Measurements from ENCODE around the gene TNP1.

The TNP1 gene

DNA sequence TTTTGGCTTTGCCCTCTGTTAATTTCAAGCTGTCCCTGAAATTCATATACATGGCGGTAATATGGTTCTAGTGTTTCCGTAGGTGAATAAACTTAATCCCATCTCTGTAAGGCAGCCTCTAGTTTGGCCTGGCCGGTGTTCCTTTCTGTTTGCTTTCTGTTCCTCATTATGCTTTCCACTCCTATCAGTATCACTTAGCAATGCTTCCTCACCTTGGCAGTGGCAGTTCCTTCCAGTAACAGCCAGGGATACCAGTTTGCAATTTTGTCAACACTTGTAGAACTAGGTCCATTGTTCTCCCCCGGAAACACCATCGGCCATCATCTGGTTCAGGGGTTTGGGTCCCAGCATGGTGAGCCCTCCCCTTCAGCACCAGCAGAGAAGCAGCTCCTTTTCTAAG, 18.2 kb upstream of the TNP1 start:
- FAIRE-seq, result no peak
- DNase-seq (ENCODE audit: insufficient read length, low spot score), result no peak
- TF ChIP-seq PAX5 (IDR thresholded peaks at IDR 0.05; ENCODE audit: insufficient read depth, low read length, severe bottlenecking) (no peak), SPI1 (IDR thresholded peaks at IDR 0.05; ENCODE audit: low read depth, low read length) (no peak), TAF1 (IDR thresholded peaks at IDR 0.05; ENCODE audit: low read depth, low read length) (no peak)

DNA sequence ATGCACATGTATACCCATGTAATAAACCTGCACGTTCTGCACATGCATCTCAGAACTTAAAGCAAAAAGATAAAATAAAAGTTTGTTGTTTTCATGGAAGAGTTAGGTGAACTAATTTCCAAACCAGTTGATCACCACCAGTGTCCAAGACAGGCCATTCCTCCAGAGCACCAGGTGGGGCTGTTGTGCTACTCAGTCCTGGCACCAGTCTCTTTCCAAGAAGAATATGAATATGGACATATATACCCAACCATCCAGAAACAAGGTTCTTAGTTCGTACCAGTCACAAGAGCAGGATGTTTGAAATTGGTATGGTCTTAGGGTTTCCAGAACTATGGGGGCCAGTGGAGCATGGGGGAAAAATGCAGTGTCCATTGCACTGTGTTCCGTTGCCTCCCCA, 17.2 kb upstream of the TNP1 start:
- TF ChIP-seq POU2F2 (IDR thresholded peaks at IDR 0.05; ENCODE audit: low read depth, low read length) (no peak), POLR2A (IDR thresholded peaks at IDR 0.05; ENCODE audit: low read depth, low read length) (no peak), POLR2AphosphoS5 (IDR thresholded peaks at IDR 0.05; ENCODE audit: low read depth, low read length) (no peak), PAX5 (IDR thresholded peaks at IDR 0.05; ENCODE audit: insufficient read depth, low read length, severe bottlenecking) (no peak), TAF1 (IDR thresholded peaks at IDR 0.05; ENCODE audit: low read depth, low read length) (no peak), SPI1 (IDR thresholded peaks at IDR 0.05; ENCODE audit: low read depth, low read length) (no peak)
- DNase-seq (ENCODE audit: insufficient read length, low spot score), result no peak
- FAIRE-seq, result no peak

DNA sequence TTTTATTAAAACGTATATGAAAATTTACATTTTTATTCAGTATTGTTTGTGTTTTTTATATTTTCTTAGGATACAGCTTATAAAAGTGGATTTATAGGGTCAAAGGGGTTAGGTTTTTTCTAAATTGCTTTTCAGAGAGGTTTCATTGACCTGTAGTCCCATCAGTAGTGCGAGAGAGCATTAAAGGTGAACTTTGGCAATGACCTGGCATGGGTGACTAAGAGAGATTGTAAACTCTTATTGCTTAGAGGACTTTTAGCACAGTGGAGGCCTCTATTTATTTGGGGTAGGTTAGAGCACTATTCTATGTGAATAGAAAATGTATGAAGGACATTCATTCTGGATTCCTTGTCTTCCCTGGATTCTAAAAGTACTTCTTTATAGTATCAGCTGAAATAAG, 16.0 kb upstream of the TNP1 start:
- TF ChIP-seq POLR2AphosphoS5 (IDR thresholded peaks at IDR 0.05; ENCODE audit: low read depth, low read length), result no peak
- TF ChIP-seq PAX5 (IDR thresholded peaks at IDR 0.05; ENCODE audit: insufficient read depth, low read length, severe bottlenecking), result no peak
- no peak for TF ChIP-seq TAF1 (IDR thresholded peaks at IDR 0.05; ENCODE audit: low read depth, low read length)
- TF ChIP-seq POLR2A (IDR thresholded peaks at IDR 0.05; ENCODE audit: low read depth, low read length), result no peak
- no peak for TF ChIP-seq POU2F2 (IDR thresholded peaks at IDR 0.05; ENCODE audit: low read depth, low read length)
- TF ChIP-seq SPI1 (IDR thresholded peaks at IDR 0.05; ENCODE audit: low read depth, low read length), result no peak
- no peak for DNase-seq (ENCODE audit: insufficient read length, low spot score)
- FAIRE-seq, result no peak

DNA sequence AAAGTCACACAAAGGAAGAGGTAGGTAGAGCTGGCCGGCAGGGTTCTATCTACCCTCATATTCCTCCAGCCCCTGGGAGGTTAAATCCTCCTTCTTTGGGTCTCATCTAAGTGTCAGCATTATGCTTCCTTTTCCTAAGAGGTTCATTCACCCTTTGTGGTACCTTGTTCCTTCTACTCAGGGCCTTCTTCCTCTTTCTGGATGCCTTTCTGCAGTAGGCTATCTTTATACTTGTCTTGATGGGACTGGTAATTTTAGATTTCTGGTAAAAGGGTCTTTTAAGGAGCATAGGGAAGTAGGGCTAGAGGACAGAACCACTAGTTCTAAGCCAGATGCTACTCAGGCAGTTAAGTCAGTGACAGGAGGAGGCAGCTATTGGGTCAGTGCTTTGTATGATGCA, 13.7 kb upstream of the TNP1 start:
- FAIRE-seq (no peak), DNase-seq (ENCODE audit: insufficient read length, low spot score) (no peak)

DNA sequence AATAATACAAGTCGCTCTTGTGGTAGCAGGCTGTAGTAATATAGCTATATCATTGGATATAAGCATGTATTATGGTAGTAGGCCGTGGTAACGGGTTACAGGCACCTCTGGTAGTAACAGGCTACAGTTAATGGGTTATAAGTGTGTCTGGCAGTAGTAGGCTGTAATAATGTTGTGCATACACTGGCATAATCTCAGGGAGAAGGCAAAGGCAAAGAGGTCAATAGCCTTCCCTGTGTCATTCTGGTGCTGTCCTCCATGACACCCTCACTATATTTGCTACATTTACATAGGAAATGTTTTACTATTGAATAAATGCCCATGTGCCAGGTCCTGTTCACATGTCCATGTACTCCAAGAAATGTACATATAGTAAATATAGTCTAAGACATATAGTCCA, 12.8 kb upstream of the TNP1 start:
- DNase-seq (ENCODE audit: insufficient read length, low spot score), result no peak
- FAIRE-seq, result no peak
- no peak for TF ChIP-seq POLR2AphosphoS5 (IDR thresholded peaks at IDR 0.05; ENCODE audit: low read depth, low read length)
- no peak for TF ChIP-seq PAX5 (IDR thresholded peaks at IDR 0.05; ENCODE audit: insufficient read depth, low read length, severe bottlenecking)
- TF ChIP-seq TAF1 (IDR thresholded peaks at IDR 0.05; ENCODE audit: low read depth, low read length), result no peak
- TF ChIP-seq POLR2A (IDR thresholded peaks at IDR 0.05; ENCODE audit: low read depth, low read length), result no peak

More for the DNA sequence above, 13.7 kb upstream of the TNP1 start:
- TF ChIP-seq TAF1 (IDR thresholded peaks at IDR 0.05; ENCODE audit: low read depth, low read length), result no peak
- no peak for TF ChIP-seq POU2F2 (IDR thresholded peaks at IDR 0.05; ENCODE audit: low read depth, low read length)
- no peak for TF ChIP-seq POLR2A (IDR thresholded peaks at IDR 0.05; ENCODE audit: low read depth, low read length)
- no peak for TF ChIP-seq PAX5 (IDR thresholded peaks at IDR 0.05; ENCODE audit: insufficient read depth, low read length, severe bottlenecking)
- no peak for TF ChIP-seq SPI1 (IDR thresholded peaks at IDR 0.05; ENCODE audit: low read depth, low read length)
- no peak for TF ChIP-seq POLR2AphosphoS5 (IDR thresholded peaks at IDR 0.05; ENCODE audit: low read depth, low read length)

DNA sequence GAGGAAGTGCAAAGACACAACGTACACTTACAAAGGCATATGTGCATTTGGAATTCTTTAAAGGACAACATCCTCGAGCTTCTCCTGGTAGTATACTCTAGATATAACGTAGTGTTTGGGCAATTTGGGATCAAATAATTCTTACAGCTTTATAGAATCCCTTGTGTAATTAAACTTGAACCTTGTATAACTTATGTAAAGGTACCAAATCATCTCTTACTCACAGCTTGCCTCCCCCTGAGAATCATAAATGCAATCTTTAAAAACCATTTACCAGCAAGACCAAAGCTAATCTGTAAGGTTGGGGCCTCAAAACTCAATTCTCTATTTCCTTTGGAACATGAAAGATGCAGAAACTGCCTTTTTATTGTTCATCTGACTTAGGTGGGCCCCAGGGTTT, 12.2 kb upstream of the TNP1 start:
- TF ChIP-seq SPI1 (IDR thresholded peaks at IDR 0.05; ENCODE audit: low read depth, low read length) (no peak), TAF1 (IDR thresholded peaks at IDR 0.05; ENCODE audit: low read depth, low read length) (no peak), POLR2A (IDR thresholded peaks at IDR 0.05; ENCODE audit: low read depth, low read length) (no peak), PAX5 (IDR thresholded peaks at IDR 0.05; ENCODE audit: insufficient read depth, low read length, severe bottlenecking) (no peak), POU2F2 (IDR thresholded peaks at IDR 0.05; ENCODE audit: low read depth, low read length) (no peak), POLR2AphosphoS5 (IDR thresholded peaks at IDR 0.05; ENCODE audit: low read depth, low read length) (no peak)
- FAIRE-seq (no peak), DNase-seq (ENCODE audit: insufficient read length, low spot score) (no peak)

DNA sequence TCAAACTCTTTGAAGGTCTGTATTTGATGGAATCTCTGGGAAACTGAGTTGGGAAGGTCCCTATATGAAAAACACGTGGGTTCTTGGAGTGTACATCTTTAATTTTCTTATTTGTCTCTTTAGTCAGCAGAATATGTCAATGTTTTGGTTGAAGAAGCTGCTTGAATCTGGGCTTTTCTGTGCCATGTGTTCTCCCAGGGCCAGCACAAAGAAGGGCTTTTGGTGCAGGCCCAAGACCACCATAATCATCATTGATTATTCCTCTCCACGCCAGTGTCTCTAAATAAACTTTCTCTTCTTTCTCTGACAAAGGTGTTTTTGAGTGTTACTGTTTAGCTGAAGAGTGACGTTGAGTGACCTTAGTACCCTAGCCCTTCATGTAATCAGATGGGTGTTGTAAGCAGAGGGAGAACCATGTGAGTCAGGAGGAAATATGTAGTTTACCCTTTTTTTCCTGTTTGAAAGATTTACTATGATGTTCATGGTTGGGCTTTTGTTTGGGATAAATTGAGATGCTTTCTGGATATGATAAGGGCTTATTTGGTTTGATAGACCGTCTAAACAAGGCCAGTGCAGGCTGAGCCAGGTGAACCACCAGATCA, 11.6 kb upstream of the TNP1 start:
- FAIRE-seq (no peak), DNase-seq (ENCODE audit: insufficient read length, low spot score) (no peak)
- no peak for TF ChIP-seq SPI1 (IDR thresholded peaks at IDR 0.05; ENCODE audit: low read depth, low read length)
- no peak for TF ChIP-seq TAF1 (IDR thresholded peaks at IDR 0.05; ENCODE audit: low read depth, low read length)
- TF ChIP-seq POU2F2 (IDR thresholded peaks at IDR 0.05; ENCODE audit: low read depth, low read length), result no peak
- TF ChIP-seq PAX5 (IDR thresholded peaks at IDR 0.05; ENCODE audit: insufficient read depth, low read length, severe bottlenecking), result no peak
- no peak for TF ChIP-seq POLR2AphosphoS5 (IDR thresholded peaks at IDR 0.05; ENCODE audit: low read depth, low read length)
- no peak for TF ChIP-seq POLR2A (IDR thresholded peaks at IDR 0.05; ENCODE audit: low read depth, low read length)

DNA sequence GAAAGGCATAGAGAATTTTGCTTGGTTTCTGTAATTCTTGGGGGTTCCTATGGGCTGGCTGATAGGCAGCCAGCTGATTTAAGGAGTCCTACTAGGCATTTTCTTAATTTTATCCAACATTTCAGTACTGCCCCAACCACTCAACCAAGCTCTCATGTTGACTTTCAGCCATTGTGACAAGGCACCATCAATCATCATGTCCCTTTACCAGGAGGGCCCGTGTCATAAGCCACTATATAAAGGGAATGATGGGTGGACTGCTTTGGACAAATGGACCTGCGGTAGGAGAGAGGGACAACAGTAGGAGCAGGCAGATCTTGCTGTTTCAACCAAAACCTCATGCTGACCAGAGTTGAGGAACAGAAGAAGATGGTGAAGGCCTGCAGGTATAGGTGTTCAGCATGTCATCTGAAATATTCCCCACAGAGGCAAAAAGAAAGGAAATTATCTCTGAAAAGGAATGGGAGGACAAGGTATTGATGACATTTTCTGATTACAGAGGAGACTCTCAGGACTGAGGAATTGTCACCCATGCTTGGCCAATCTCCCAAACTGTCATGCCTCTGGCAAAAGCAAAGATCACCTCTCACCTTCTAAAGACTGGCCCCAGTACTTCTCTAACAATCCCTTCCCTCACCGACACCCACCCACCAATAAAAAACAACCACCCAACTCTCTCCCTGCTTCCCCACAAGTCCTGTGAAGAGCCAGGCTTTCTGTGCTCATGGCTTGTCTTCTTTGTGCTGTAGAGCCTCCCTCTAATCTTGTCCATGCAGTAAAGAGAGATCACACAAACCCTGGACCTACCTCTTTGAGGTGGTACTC, 10.9 kb upstream of the TNP1 start:
- FAIRE-seq (no peak), DNase-seq (ENCODE audit: insufficient read length, low spot score) (no peak)
- TF ChIP-seq POLR2A (IDR thresholded peaks at IDR 0.05; ENCODE audit: low read depth, low read length) (no peak), POLR2AphosphoS5 (IDR thresholded peaks at IDR 0.05; ENCODE audit: low read depth, low read length) (no peak), POU2F2 (IDR thresholded peaks at IDR 0.05; ENCODE audit: low read depth, low read length) (no peak), PAX5 (IDR thresholded peaks at IDR 0.05; ENCODE audit: insufficient read depth, low read length, severe bottlenecking) (no peak), TAF1 (IDR thresholded peaks at IDR 0.05; ENCODE audit: low read depth, low read length) (no peak), SPI1 (IDR thresholded peaks at IDR 0.05; ENCODE audit: low read depth, low read length) (no peak)

DNA sequence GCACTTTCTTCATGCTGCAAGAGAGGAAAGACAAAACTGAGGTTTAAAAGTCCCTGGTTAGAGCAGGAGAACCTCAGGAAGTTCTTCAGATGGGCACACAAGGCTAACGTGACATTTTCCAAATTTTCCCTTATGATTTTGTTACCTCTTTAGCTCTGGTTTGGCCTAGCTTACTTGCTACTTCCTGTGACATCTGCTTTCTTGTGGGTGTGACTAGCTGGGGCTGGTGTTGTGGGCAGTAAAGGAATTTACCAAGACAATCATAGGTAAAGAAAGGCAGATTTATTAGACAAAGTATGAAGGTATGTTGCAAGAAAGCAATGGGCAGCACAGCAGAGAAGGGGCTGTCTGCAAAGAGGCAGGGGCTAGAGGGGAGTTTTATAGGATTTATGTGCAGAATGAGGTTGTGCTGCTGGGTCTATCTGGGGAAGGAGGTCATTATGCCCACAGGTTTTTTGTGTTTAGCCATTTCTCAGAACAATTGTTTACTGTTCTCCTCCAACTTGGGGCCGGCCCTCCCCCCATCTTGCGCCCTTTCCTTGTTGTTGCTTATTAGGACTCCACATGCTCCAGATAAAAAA, 6.7 kb upstream of the TNP1 start:
- FAIRE-seq, result no peak
- DNase-seq (ENCODE audit: insufficient read length, low spot score), result no peak
- TF ChIP-seq SPI1 (IDR thresholded peaks at IDR 0.05; ENCODE audit: low read depth, low read length) (no peak), TAF1 (IDR thresholded peaks at IDR 0.05; ENCODE audit: low read depth, low read length) (no peak), POLR2A (IDR thresholded peaks at IDR 0.05; ENCODE audit: low read depth, low read length) (no peak), PAX5 (IDR thresholded peaks at IDR 0.05; ENCODE audit: insufficient read depth, low read length, severe bottlenecking) (no peak), POU2F2 (IDR thresholded peaks at IDR 0.05; ENCODE audit: low read depth, low read length) (no peak), POLR2AphosphoS5 (IDR thresholded peaks at IDR 0.05; ENCODE audit: low read depth, low read length) (no peak)
